Kidney (tissue), 14 donors: ENCODE results near the gene DLX6. TPM values are rescaled to one million over a fixed set of nuclear protein-coding genes. Genes with fewer than 3 reads are reported as not detected.

Experiments
- DNase-seq, 5 donors: peaks; one replicate each; pipeline ENCODE4 v3.0.0-alpha.2; 2013 to 2020
- FAIRE-seq: peaks from 2 replicates; lab custom pipeline; 2012; peaks lifted over from hg19 to GRCh38; lab: Jason Lieb, UNC
- H3K27ac ChIP-seq, 2 donors: one replicate each; pipeline ENCODE4 v1.7.0; 2013; ENCODE audit warnings: low read depth in 2 of 2, low read length in 2 of 2, inconsistent platforms in 1 of 2
- H3K27me3 ChIP-seq: one replicate; pipeline ENCODE4 v1.7.1; 2013; ENCODE audit warnings: low read length, inconsistent platforms; ENCODE audit not compliant: control insufficient read depth, insufficient read depth
- H3K36me3 ChIP-seq, 3 donors: one replicate each; pipeline versions ENCODE4 v1.7.0 to v1.7.1; 2013; ENCODE audit warnings: low read length in 3 of 3, control low read depth in 1 of 3, inconsistent platforms in 1 of 3; ENCODE audit not compliant: insufficient read depth in 3 of 3, control insufficient read depth in 2 of 3
- H3K4me1 ChIP-seq, 3 donors: one replicate each; pipeline versions ENCODE4 v1.7.0 to v1.7.1; 2013; ENCODE audit warnings: low read length in 3 of 3, inconsistent platforms in 1 of 3, low read depth in 1 of 3; ENCODE audit not compliant: control insufficient read depth in 2 of 3, insufficient read depth in 2 of 3
- H3K4me3 ChIP-seq, 3 donors: one replicate each; pipeline versions ENCODE4 v1.7.0 to v1.8.1; 2013; ENCODE audit warnings: low read length in 3 of 3, control low read depth in 1 of 3, inconsistent platforms in 1 of 3
- H3K9ac ChIP-seq, 3 donors: one replicate each; pipeline versions ENCODE4 v1.7.0 to v1.7.1; 2013; ENCODE audit warnings: low read length in 3 of 3, control low read depth in 1 of 3, inconsistent platforms in 1 of 3
- H3K9me3 ChIP-seq, 3 donors: one replicate each; pipeline versions ENCODE4 v1.7.0 to v1.7.1; 2013; ENCODE audit warnings: low read length in 3 of 3, control low read depth in 1 of 3, inconsistent platforms in 1 of 3; ENCODE audit not compliant: control insufficient read depth in 2 of 3, insufficient read depth in 1 of 3
- intact Hi-C: fragments of 100-400 bp; cut with DNase I; formaldehyde crosslinking; loops from one replicate; pipeline ENCODE4 v1.11.1; 2022
- polyA plus RNA-seq: library from polyadenylated mRNA; stranded (reverse); fragments of 350-450 nt; fragmentation: Illumina TruSeq; extraction: RNeasy Lipid Tissue Mini Kit (QIAGEN cat#74804); gene quantifications from one replicate; pipeline ENCODE4 v1.2.3, GENCODE V29; 2014; ENCODE audit warnings: low read depth, low replicate concordance; ENCODE audit not compliant: insufficient read depth
- total RNA-seq: library from RNA; stranded (reverse); fragmentation: NEBNext Ultra II Directional; extraction: Animal tissue kit (Norgen Biotek cat#: 25700); gene quantifications from one replicate; pipeline ENCODE4 v1.2.1, GENCODE V29; 2021
- TF ChIP-seq, protein P1 (sequence below): IDR thresholded peaks from 3 replicates; pipeline ENCODE4 v1.5.1; 2012; ENCODE audit warnings: mild to moderate bottlenecking, moderate library complexity, borderline replicate concordance; ENCODE audit not compliant: insufficient read depth; ENCODE audit errors: extremely low read depth
- donor health status: control.
- donor health status: control.
- donor health status: control.
- donor health status: control.
- donor health status: control.
- donor health status: DM: yes; HTN: yes; CAD: no.
- donor health status: Normal renal cell carcinoma (clear cell type).

The DLX6 gene
- total and polyA plus RNA-seq, 2 donors from 2014 or later = 0.13 TPM; not detected in 1

DNA sequence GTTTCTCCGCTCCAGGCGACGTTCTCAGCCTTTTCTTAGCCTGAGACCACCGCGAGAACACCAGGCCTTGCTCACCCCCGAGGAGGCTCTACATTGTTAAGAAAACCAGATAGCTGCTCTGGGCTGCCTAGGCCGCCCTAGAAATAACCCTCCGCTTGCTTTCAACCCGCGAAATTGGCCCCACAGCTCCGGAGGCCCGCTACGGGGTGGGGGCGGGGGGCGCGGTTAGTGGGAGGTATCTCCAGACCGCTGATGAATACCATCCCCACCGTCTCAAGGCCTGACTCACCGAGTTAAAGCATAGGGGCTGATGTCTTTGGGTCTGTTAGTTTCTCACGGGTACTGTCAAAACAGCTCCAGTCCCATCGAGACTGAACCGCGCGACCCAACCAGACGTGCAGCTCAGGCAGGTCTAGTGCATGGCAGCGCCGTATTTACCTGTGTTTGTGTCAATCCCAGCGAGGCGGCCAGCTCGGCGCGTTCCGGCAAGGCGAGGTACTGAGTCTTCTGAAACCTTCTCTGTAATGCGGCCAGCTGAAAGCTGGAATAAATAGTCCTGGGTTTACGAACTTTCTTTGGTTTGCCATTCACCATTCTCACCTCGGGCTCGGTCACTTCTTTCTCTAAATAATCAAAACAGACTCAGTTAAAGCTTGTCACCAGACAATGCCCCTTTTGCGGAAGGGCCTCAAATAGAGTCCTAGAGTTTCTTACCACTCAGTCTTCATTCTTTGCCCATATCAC, 16.6 kb downstream of the DLX6 start:
- H3K9ac ChIP-seq = no peak overlapping the region
- peaks cover 88% of the 10 kb centered on the region for H3K27me3 ChIP-seq
- H3K36me3 ChIP-seq = no peaks in the 10 kb centered on the region
- TF ChIP-seq, protein P1, sequence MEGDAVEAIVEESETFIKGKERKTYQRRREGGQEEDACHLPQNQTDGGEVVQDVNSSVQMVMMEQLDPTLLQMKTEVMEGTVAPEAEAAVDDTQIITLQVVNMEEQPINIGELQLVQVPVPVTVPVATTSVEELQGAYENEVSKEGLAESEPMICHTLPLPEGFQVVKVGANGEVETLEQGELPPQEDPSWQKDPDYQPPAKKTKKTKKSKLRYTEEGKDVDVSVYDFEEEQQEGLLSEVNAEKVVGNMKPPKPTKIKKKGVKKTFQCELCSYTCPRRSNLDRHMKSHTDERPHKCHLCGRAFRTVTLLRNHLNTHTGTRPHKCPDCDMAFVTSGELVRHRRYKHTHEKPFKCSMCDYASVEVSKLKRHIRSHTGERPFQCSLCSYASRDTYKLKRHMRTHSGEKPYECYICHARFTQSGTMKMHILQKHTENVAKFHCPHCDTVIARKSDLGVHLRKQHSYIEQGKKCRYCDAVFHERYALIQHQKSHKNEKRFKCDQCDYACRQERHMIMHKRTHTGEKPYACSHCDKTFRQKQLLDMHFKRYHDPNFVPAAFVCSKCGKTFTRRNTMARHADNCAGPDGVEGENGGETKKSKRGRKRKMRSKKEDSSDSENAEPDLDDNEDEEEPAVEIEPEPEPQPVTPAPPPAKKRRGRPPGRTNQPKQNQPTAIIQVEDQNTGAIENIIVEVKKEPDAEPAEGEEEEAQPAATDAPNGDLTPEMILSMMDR = no peak
- no peak for FAIRE-seq
- no peak overlapping the region for H3K27ac ChIP-seq
- no peak overlapping the region for H3K4me3 ChIP-seq
- intact Hi-C loops = loop anchor here (10.0 kb wide), 2 partner anchors 947 to 1107 kb away; no protein-coding TSS in a partner anchor
- H3K4me1 ChIP-seq = peaks cover 0 to 9% (median 4%) of the 10 kb centered on the region in 3 donors
- H3K9me3 ChIP-seq = no peaks in the 10 kb centered on the region
- peak in 3 of 5 donors; percentile 48 to 50 (median 48) for DNase-seq

DNA sequence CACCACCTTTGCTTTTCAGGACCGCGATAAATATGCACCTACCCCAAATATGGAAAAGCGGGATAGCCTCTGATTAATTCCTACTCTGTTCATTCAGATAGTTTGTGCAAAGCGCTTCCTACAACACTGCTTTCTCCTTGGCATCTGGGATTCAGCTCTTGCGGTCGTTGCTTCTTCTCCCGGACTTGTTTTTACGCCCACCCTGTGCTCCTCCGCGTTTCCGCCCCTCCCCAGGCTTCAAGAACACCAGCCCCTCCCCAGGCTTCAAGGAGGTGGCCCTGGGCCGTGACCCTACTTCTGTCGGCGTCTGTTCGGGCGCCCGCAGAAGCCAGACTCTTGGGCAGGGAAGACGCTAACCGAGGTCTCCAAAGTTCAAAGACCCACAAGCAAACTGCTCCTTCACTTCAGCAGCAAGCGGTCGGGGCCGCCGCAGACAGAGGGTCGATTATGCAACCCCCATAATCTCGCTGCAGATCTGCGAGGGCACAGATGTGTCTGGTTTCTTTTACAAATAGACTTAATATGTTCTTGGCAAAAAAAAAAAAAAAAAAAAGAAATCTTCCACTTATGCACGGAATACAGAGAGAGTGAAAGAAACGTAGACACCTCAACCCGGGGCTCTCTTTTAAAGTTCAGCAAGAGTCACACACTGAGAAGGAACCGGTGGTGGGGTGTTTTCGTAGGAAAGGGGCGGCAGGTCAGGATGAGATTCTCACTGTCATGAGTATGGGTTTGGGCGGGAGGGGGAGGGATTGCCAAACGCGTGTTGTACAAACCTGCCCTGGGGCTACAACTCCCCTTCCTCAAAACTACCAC, 17.3 kb downstream of the DLX6 start:
- Histone ChIP-seq H3K9me3 (no peaks in the 10 kb centered on the region), H3K36me3 (no peaks in the 10 kb centered on the region), H3K4me3 (no peak overlapping the region), H3K9ac (no peak overlapping the region), H3K4me1 (peaks cover 0 to 14% (median 4%) of the 10 kb centered on the region in 3 donors), H3K27ac (no peak overlapping the region), H3K27me3 (peaks cover 80% of the 10 kb centered on the region)
- DNase-seq = peak in 2 of 5 donors; percentile 2 to 54
- FAIRE-seq = no peak
- TF ChIP-seq, protein P1 = no peak
- intact Hi-C loops = loop anchor here (10.0 kb wide), 2 partner anchors 948 to 1108 kb away; no protein-coding TSS in a partner anchor

DNA sequence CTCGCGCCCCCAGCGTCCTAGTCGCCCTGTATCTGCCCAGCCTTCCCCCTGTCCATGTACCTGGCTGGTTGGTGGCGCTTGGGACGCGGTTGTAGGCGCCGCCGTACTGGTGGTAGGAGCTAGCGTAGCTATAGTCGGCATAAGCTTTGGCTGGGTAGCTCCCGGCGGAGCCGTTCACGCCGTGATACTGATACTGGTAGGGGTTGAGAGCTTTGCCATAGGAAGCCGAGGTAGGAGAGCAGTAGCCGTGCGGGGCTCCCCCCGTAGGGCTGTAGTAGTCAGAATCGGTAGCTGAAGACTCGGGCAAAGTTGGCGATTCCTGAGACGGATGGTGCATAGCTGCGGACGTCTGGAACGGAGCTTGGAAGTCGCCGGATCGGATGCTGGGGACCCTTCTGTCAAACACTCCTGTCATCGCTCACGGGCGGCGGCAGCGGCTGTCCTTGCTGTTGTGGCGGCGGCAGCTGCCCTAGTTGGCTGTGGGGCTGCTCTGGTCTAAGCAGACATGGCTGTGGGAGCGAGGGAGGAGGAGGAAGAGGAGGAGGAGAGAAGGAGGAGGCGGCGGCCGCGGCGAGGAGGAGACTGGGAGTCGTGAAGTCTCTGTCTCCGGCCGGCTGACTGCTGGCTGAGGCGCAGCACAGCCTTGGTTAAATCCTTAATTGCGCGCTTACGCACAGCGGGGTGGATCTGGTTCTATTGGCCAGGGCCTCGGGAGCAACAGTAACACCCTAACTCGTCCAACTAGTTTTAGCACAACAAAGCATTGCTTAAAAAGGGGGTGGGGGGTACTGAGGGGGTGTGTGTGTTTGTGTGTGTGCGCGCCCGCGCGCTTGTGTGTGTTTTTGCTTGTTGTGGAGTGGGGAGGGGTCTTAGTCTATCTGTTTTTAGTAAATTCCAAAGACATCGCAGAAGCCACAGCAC, 19.1 kb downstream of the DLX6 start, which contains the start of gene DLX5:
DLX5 (minus strand) TSS at position 623 of the 921 bp plus-strand sequence; CDS start at position 415, 208 bp downstream.
- Histone ChIP-seq H3K27ac (no peak within 1 kb of the TSS), H3K9me3 (no peaks in the 10 kb centered on the region), H3K4me1 (peaks cover 0 to 14% (median 4%) of the 10 kb centered on the region in 3 donors), H3K36me3 (no peaks in the 10 kb centered on the region), H3K9ac (no peak within 1 kb of the TSS), H3K27me3 (peaks cover 66% of the 10 kb centered on the region), H3K4me3 (peak within 1 kb of the TSS in 2 of 3 donors; percentile 15 to 20)
- intact Hi-C loops = loop anchor here (10.0 kb wide), 2 partner anchors 950 to 1110 kb away; no protein-coding TSS in a partner anchor
- TF ChIP-seq, protein P1 = no peak
- FAIRE-seq (no peak), DNase-seq (peak in 4 of 5 donors; percentile 47 to 83 (median 58))
